Activated CD4-positive, alpha-beta T cell treated with anti-CD3 and anti-CD28 coated beads, Interleukin-2, amount 10 ng/mL, durations not matched to agents 24 days and 14 days (primary cell): Measurements from ENCODE around the gene SUGP1. TPM values are rescaled to one million over a fixed set of nuclear protein-coding genes. Genes with fewer than 3 reads are reported as not detected.
"Not testable (repeated sequence)": the region's sequence is repeated elsewhere in the genome, so short reads cannot be mapped to it uniquely, and the experiment has no call there.

Source experiments
- DNase-seq: peaks from one replicate; pipeline ENCODE4 v3.0.0; 2022
- H3K27ac Mint-ChIP-seq: one replicate; pipeline ENCODE4 v1.8.0; 2022; ENCODE audit warnings: mild to moderate bottlenecking, mixed read lengths
- H3K27me3 Mint-ChIP-seq: one replicate; pipeline ENCODE4 v1.8.0; 2022; ENCODE audit warnings: mixed read lengths
- H3K36me3 Mint-ChIP-seq: one replicate; pipeline ENCODE4 v1.8.0; 2022; ENCODE audit warnings: low read depth, mild to moderate bottlenecking, mixed read lengths
- H3K4me1 Mint-ChIP-seq: one replicate; pipeline ENCODE4 v1.8.0; 2021; ENCODE audit warnings: mixed read lengths
- H3K4me3 Mint-ChIP-seq: one replicate; pipeline ENCODE4 v1.8.0; 2022; ENCODE audit warnings: mild to moderate bottlenecking, moderate library complexity, mixed read lengths
- H3K9me3 Mint-ChIP-seq: one replicate; pipeline ENCODE4 v1.8.0; 2021; ENCODE audit warnings: mixed read lengths
- intact Hi-C: fragments of 100-400 bp; cut with micrococcal nuclease; formaldehyde crosslinking; loops from one replicate; pipeline ENCODE4 v1.15.1; 2023
- total RNA-seq: library from RNA; stranded (reverse); gene quantifications from 2 replicates; pipeline ENCODE4 v1.2.3, GENCODE V29; 2022

Gene SUGP1
- total RNA-seq, 1 donor from 2014 or later = 72.0 TPM

DNA sequence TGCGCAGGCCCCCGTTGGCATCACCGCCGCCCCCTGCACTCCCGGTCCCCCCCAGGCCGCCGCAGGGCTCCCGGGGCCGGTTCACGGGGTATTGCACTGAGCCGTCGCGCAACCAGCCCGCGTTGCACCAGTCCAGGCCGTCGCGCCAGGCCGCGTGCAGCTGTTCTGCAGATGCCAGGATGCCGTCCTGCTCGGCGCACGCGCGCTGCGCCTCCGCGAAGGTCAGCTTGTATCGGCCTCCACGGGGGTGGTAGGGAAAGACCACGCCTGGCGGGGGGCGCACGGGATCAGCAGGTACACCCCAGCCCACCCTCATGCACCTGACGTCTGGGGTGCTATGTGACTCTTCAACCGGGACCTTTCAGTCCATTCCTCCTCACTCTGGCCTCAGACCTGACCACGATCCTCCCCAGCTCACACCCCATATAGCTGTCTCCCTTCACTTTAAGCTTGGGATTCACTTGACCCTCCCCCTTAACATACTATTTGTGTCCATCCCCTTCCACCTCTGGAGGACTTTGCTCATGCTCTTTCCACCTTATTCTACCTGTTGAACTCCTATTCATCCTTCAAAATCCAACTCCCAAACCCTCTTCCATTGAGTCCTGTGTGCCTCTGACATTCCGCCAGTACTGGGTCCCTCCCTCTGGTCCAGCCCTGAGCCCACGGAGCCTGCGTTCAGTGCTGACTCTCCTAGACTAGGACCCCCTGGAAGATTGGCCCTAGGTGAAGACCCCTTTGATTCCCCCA is 61.5 kb downstream of the SUGP1 start:
- Mint-ChIP-seq H3K36me3 (peaks cover 1% of the 10 kb centered on the region), H3K4me1 (no peaks in the 10 kb centered on the region), H3K9me3 (no peaks in the 10 kb centered on the region), H3K27me3 (peaks cover 34% of the 10 kb centered on the region), H3K4me3 (no peak overlapping the region), H3K27ac (no peak overlapping the region)
- intact Hi-C loops = no loop called here
- no peak for DNase-seq

- Mint-ChIP-seq H3K4me1 (no peaks in the 10 kb centered on the region), H3K36me3 (peaks cover 1% of the 10 kb centered on the region), H3K4me3 (no peak overlapping the region), H3K9me3 (no peaks in the 10 kb centered on the region), H3K27me3 (peaks cover 30% of the 10 kb centered on the region), H3K27ac (no peak overlapping the region)
- DNase-seq = no peak
- intact Hi-C loops = no loop called here
Observed at GRCh38 chr19:19257836-19258588, 62.3 kb downstream of the SUGP1 start.

DNA sequence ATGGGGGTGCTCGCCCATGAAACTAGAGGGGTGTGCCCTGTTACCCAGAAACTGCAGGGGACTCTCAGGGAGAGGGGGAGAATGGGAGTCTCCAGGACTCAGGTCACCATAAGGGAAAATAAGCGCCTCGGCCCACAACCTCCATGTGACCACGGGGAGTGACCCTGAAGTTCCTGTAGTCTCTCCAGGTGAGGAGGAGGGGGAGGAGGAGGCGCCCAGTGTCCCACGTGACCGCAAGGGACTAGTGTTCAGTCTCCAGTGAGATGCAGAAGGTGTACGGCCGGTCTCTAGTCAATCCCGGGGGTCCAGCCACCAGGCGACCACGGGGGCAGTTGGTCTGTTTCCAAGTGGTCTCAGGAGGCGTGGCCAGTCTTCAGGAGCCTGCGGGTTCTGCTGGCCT is 63.2 kb downstream of the SUGP1 start:
- Mint-ChIP-seq H3K27me3 (peaks cover 26% of the 10 kb centered on the region), H3K36me3 (peaks cover 1% of the 10 kb centered on the region), H3K27ac (no peak overlapping the region), H3K9me3 (no peaks in the 10 kb centered on the region), H3K4me3 (no peak overlapping the region), H3K4me1 (no peaks in the 10 kb centered on the region)
- DNase-seq = no peak
- intact Hi-C loops = no loop called here

GRCh38 chr19:19256072-19256969 is 64.0 kb downstream of the SUGP1 start:
- intact Hi-C loops = no loop called here
- no peak for DNase-seq
- H3K4me3 Mint-ChIP-seq = no peak overlapping the region
- peaks cover 1% of the 10 kb centered on the region for H3K36me3 Mint-ChIP-seq
- H3K27me3 Mint-ChIP-seq = peaks cover 29% of the 10 kb centered on the region
- no peaks in the 10 kb centered on the region for H3K4me1 Mint-ChIP-seq
- H3K9me3 Mint-ChIP-seq = no peaks in the 10 kb centered on the region
- no peak overlapping the region for H3K27ac Mint-ChIP-seq

GRCh38 chr19:19253409-19253808 is 66.9 kb downstream of the SUGP1 start:
- intact Hi-C loops = not testable (repeated sequence)

DNA sequence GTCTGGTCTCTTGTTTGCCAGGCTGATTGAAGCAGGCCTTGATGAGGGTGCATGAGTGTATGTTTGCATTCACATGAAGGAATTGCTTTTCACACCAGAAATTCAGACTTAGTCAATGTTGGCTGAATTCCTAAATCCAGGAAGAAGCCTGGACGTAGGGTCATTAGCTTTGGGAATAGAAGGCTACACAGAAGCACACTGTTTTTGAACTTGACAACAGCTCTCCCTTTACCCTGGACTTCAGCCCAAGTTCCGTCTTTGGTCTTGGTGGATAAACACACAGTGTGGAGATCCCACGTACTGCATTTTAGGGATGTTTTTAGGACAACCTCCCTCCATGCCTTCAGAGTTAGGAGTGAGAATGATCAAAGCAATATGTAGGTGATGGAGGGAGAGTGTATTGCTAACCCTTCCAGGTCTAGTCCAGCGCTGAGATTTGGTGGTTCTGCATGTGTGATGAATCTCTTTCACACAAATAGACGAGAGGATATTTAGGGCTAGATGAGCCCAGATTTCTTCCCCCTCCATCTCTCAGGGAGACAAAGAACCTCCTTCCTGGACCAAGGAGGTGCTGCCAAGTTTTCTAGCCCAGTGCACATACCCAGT is 70.0 kb downstream of the SUGP1 start:
- no peaks in the 10 kb centered on the region for H3K4me1 Mint-ChIP-seq
- no peak for DNase-seq
- intact Hi-C loops = no loop called here
- no peak overlapping the region for H3K4me3 Mint-ChIP-seq
- H3K27me3 Mint-ChIP-seq = peaks cover 12% of the 10 kb centered on the region
- H3K36me3 Mint-ChIP-seq = no peaks in the 10 kb centered on the region
- no peak overlapping the region for H3K27ac Mint-ChIP-seq
- H3K9me3 Mint-ChIP-seq = no peaks in the 10 kb centered on the region

More at GRCh38 chr19:19253409-19253808, 66.9 kb downstream of the SUGP1 start:
- not testable (repeated sequence) for H3K4me3 Mint-ChIP-seq, H3K4me1 Mint-ChIP-seq, DNase-seq, H3K9me3 Mint-ChIP-seq, H3K36me3 Mint-ChIP-seq, H3K27ac Mint-ChIP-seq
- peaks cover 15% of the 10 kb centered on the region for H3K27me3 Mint-ChIP-seq

DNA sequence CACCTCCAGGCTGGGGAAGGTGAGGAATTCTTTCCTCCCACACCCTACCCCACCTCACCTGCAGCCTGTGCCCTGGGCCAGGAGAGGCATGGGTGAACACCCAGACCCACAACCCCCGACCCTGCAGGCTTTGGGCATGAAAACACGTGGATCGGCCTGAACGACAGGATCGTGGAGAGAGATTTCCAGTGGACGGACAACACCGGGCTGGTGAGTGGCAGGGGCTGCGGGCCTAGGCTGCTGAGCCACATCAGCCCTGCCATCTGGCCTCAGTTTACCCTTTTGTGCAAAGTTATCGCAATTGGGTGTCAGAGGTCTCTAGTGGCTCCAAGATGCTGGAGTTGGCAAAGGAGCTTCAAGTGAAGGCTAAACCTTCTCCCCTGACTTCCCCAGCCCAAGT is 79.8 kb downstream of the SUGP1 start:
- H3K36me3 Mint-ChIP-seq = no peaks in the 10 kb centered on the region
- no peaks in the 10 kb centered on the region for H3K4me1 Mint-ChIP-seq
- H3K27ac Mint-ChIP-seq = no peak overlapping the region
- H3K4me3 Mint-ChIP-seq = no peak overlapping the region
- no peak for DNase-seq
- intact Hi-C loops = no loop called here
- H3K9me3 Mint-ChIP-seq = peaks cover 10% of the 10 kb centered on the region
- peaks cover 3% of the 10 kb centered on the region for H3K27me3 Mint-ChIP-seq

GRCh38 chr19:19239675-19240074 is 80.6 kb downstream of the SUGP1 start:
- intact Hi-C loops = no loop called here
- H3K27ac Mint-ChIP-seq = no peak overlapping the region
- H3K27me3 Mint-ChIP-seq = peaks cover 3% of the 10 kb centered on the region
- H3K9me3 Mint-ChIP-seq = peaks cover 10% of the 10 kb centered on the region
- H3K4me3 Mint-ChIP-seq = no peak overlapping the region
- no peak for DNase-seq
- H3K36me3 Mint-ChIP-seq = no peaks in the 10 kb centered on the region
- no peaks in the 10 kb centered on the region for H3K4me1 Mint-ChIP-seq

DNA sequence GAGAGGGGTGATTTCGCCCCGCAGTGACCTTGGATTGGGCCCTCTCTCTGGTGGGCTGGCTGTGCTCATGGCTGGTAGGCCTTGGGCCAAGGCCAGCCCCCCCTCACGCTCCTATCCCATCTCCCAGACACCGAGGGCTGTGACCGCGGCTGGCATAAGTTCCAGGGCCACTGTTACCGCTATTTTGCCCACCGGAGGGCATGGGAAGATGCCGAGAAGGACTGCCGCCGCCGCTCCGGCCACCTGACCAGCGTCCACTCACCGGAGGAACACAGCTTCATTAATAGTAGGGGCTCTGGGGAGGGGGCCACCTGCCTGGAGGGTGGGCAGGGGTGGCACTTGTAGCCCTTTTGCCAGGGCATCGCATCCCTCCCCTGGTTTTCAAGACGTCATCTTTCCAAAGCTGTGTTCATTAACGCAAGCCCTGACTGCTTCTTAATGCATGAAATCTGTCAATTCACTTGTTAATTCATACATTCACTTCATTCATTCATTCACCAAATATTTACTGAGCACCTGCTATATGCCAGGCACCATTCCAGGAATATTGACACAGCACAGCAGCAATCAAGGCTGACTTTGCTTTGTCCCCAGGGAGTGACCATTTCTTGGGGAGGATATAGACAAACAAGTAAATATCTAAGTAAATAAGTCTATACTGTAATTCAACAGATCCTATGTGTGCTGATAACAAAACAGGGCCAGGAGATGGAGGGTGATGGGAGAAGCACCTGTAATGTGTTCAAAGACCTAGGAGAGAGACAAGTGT is 82.0 kb downstream of the SUGP1 start:
- no peaks in the 10 kb centered on the region for H3K4me1 Mint-ChIP-seq
- peaks cover 10% of the 10 kb centered on the region for H3K9me3 Mint-ChIP-seq
- H3K27me3 Mint-ChIP-seq = peaks cover 3% of the 10 kb centered on the region
- H3K4me3 Mint-ChIP-seq = no peak overlapping the region
- intact Hi-C loops = no loop called here
- no peak for DNase-seq
- no peaks in the 10 kb centered on the region for H3K36me3 Mint-ChIP-seq
- no peak overlapping the region for H3K27ac Mint-ChIP-seq

DNA sequence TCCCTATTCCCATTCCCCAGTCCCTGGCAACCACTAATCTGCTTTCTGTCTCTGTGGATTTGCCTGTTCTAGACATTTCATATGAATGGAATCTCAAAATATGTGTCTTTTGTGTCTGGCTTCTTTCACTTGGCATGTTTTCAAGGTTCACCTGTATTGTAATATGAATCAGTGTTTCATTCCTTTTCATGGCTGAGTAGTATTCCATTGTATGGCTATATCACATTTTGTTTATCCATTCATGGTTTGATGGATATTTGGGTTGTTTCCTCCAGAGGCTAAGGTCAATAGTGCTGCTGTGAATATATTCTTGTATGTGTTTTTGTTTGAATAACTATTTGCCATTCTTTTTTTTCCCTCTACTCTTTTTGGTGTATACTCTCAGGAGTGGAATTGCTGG is 84.1 kb downstream of the SUGP1 start:
- peaks cover 3% of the 10 kb centered on the region for H3K27me3 Mint-ChIP-seq

DNA sequence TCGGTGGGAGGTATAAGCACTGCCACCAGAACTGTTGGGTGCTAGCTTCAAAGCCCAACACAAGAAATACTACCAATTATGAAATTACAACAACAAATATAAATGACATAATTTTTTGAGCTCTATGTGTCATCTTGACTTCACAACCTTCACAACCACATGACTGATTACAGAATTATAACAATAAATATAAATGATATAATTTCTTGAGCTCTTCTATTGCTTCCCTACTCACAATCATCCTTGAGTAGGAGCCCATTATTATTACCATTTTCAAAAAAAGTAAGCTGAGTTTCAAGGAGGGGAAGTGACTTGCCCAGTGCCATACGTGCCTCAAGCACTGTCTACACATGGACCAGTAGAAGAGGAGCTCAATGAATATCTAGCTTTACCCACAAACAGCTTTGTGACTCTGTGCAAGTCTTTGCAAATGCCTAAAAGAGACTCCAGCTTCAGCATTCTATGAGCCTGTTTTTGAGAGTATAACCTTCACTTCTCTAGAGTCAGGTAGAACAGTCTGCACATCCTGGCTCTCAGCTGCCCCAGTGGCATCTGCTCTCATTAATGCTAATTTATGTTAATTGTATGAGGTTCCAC is 86.0 kb downstream of the SUGP1 start:
- H3K4me1 Mint-ChIP-seq = no peaks in the 10 kb centered on the region
- peaks cover 10% of the 10 kb centered on the region for H3K9me3 Mint-ChIP-seq
- H3K27ac Mint-ChIP-seq = no peak overlapping the region
- H3K27me3 Mint-ChIP-seq = no peaks in the 10 kb centered on the region
- DNase-seq = no peak
- no peak overlapping the region for H3K4me3 Mint-ChIP-seq
- no peaks in the 10 kb centered on the region for H3K36me3 Mint-ChIP-seq
- intact Hi-C loops = no loop called here

More for the DNA sequence above, 84.1 kb downstream of the SUGP1 start:
- no peak overlapping the region for H3K4me3 Mint-ChIP-seq
- H3K27ac Mint-ChIP-seq = no peak overlapping the region
- DNase-seq = no peak
- no peaks in the 10 kb centered on the region for H3K4me1 Mint-ChIP-seq
- peaks cover 10% of the 10 kb centered on the region for H3K9me3 Mint-ChIP-seq
- intact Hi-C loops = no loop called here
- no peaks in the 10 kb centered on the region for H3K36me3 Mint-ChIP-seq

GRCh38 chr19:19232261-19232721 is 88.0 kb downstream of the SUGP1 start:
- H3K4me1 Mint-ChIP-seq = no peaks in the 10 kb centered on the region
- H3K4me3 Mint-ChIP-seq = no peak overlapping the region
- peaks cover 8% of the 10 kb centered on the region for H3K9me3 Mint-ChIP-seq
- no peaks in the 10 kb centered on the region for H3K27me3 Mint-ChIP-seq
- H3K36me3 Mint-ChIP-seq = no peaks in the 10 kb centered on the region
- intact Hi-C loops = no loop called here
- no peak for DNase-seq
- H3K27ac Mint-ChIP-seq = no peak overlapping the region
